IPS DF 6.9 (cell line): Measurements from ENCODE around the gene WBP1L.

Experiments used
- DNase-seq: peaks from one replicate; pipeline ENCODE4 v3.0.0-alpha.2; 2013; ENCODE audit warnings: low read depth, low spot score
- H3K27ac ChIP-seq: one replicate; pipeline ENCODE4 v1.5.1; 2013; ENCODE audit warnings: low read length, control low read depth
- H3K27me3 ChIP-seq: 2 replicates; pipeline ENCODE4 v1.6.1; 2013; ENCODE audit warnings: mild to moderate bottlenecking, low read length; ENCODE audit not compliant: control insufficient read depth, insufficient read depth
- H3K36me3 ChIP-seq: 2 replicates; pipeline ENCODE4 v1.6.1; 2013; ENCODE audit warnings: low read length; ENCODE audit not compliant: control insufficient read depth, insufficient read depth
- H3K4me1 ChIP-seq: 2 replicates; pipeline ENCODE4 v1.6.1; 2013; ENCODE audit warnings: low read length; ENCODE audit not compliant: control insufficient read depth, insufficient read depth
- H3K4me3 ChIP-seq: 2 replicates; pipeline ENCODE4 v1.5.1; 2013; ENCODE audit warnings: mild to moderate bottlenecking, low read length
- H3K9me3 ChIP-seq: 2 replicates; pipeline ENCODE4 v1.6.1; 2013; ENCODE audit warnings: low read length, inconsistent platforms; ENCODE audit not compliant: control insufficient read depth, insufficient read depth
- WGBS: extraction: QIAGEN DNeasy Blood & Tissue Kit; methylation state at CpG from one replicate; pipeline ENCODE4 v1.1.7; 2013; ENCODE audit warnings: mixed read lengths, missing lambda C conversion rate; ENCODE audit not compliant: insufficient read length, insufficient coverage; 5-methylcytosine and 5-hydroxymethylcytosine counted together

WBP1L gene

GRCh38 chr10:102799691-102800471 is 56.1 kb downstream of the WBP1L start:
- no peak overlapping the region for H3K27ac ChIP-seq
- no peak overlapping the region for H3K4me3 ChIP-seq
- peaks cover 12% of the 10 kb centered on the region for H3K4me1 ChIP-seq
- no peaks in the 10 kb centered on the region for H3K36me3 ChIP-seq
- no peaks in the 10 kb centered on the region for H3K27me3 ChIP-seq
- no CpG with 5 or more reads among the region's 8 CpGs for WGBS
- H3K9me3 ChIP-seq, result no peaks in the 10 kb centered on the region
- DNase-seq, result no peak

GRCh38 chr10:102800611-102801335 is 57.0 kb downstream of the WBP1L start:
- no peak overlapping the region for H3K27ac ChIP-seq
- H3K27me3 ChIP-seq, result no peaks in the 10 kb centered on the region
- WGBS, result no CpG with 5 or more reads among the region's 10 CpGs

GRCh38 chr10:102801496-102801895 is 57.7 kb downstream of the WBP1L start:
- H3K4me3 ChIP-seq, result no peak overlapping the region
- peaks cover 12% of the 10 kb centered on the region for H3K4me1 ChIP-seq
- H3K36me3 ChIP-seq, result no peaks in the 10 kb centered on the region
- no peak overlapping the region for H3K27ac ChIP-seq
- WGBS, result no CpG with 5 or more reads among the region's 2 CpGs
- no peaks in the 10 kb centered on the region for H3K9me3 ChIP-seq
- no peaks in the 10 kb centered on the region for H3K27me3 ChIP-seq
- DNase-seq, result no peak

More at GRCh38 chr10:102800611-102801335, 57.0 kb downstream of the WBP1L start:
- Histone ChIP-seq H3K36me3 (no peaks in the 10 kb centered on the region), H3K4me3 (no peak overlapping the region), H3K4me1 (peaks cover 12% of the 10 kb centered on the region), H3K9me3 (no peaks in the 10 kb centered on the region)
- DNase-seq, result no peak

- no peak overlapping the region for H3K27ac ChIP-seq
- no CpG with 5 or more reads among the region's 3 CpGs for WGBS
- DNase-seq, result no peak
- peaks cover 10% of the 10 kb centered on the region; the same call in 1 of the 2 replicates for H3K4me1 ChIP-seq
- H3K27me3 ChIP-seq, result no peaks in the 10 kb centered on the region
- no peak overlapping the region for H3K4me3 ChIP-seq
- H3K36me3 ChIP-seq, result no peaks in the 10 kb centered on the region
- H3K9me3 ChIP-seq, result no peaks in the 10 kb centered on the region
Measured at GRCh38 chr10:102801978-102802377, 58.2 kb downstream of the WBP1L start.

DNA sequence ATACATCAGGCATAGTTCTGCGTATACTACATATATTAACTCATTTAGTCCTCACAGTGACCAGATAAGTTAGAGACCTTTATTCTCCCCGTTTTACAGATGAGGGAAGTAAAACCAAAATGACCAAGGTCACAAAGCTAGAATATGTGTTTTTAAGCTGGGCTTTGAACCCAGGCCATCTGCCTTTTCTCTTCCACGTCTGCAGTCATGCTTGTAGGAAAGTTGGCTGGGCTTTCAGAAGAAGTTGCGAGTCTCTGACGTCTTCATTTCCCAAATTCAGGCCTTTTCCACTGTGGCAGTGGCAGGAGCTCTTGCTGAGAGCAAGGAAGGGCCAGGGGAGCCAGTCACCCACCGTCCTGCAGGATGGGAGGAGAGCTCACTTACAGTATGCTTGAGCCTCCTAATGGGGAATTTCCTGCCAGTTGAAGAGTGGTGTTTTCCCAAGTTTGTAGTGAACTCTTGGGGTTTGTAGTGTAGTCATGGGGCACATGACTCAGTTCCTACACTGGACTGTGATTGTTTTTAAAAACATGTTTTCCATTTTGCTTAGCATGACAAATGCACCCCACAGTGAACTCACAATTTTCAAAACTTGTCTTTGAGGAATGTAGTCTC is 59.3 kb downstream of the WBP1L start:
- Histone ChIP-seq H3K9me3 (no peaks in the 10 kb centered on the region), H3K36me3 (no peaks in the 10 kb centered on the region), H3K27ac (peak overlapping the region; percentile 4), H3K27me3 (no peaks in the 10 kb centered on the region), H3K4me3 (no peak overlapping the region), H3K4me1 (peaks cover 10% of the 10 kb centered on the region; the same call in 1 of the 2 replicates)
- DNase-seq, result peak; percentile 52
- WGBS, result no CpG with 5 or more reads among the region's 6 CpGs

DNA sequence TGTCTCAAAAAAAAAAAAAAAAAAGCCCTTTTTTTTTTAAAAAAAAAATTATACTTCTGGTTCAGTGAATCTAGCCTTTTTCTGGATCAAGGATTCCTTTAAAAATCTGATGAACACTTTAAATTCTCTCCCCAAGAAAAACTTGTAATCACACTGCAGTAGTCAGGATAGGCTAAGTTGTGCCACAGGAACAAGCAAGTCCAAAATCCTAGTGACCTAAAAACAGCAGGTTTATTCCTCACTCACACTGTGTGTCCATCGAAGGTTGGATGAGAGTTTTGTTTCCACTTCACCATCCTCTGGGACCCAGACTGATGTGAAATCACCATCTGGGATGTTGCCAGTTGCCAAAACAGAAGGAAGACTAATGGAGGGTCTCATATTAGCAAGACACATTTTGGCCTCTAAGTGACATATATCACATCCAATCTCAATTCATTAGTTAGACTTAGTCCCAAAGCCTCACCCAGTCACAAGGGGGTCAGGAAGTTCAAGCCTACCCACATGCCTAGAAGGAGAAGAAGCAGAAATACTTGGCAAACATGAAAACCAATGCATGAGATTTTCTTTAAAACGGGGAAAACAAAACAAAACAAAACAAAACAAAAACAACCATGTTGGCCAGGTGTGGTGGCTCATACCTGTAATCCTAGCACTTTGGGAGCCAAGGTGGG is 60.8 kb downstream of the WBP1L start:
- Histone ChIP-seq H3K36me3 (no peaks in the 10 kb centered on the region), H3K4me1 (peaks cover 10% of the 10 kb centered on the region; the same call in 1 of the 2 replicates), H3K27ac (no peak overlapping the region), H3K4me3 (no peak overlapping the region), H3K9me3 (no peaks in the 10 kb centered on the region), H3K27me3 (no peaks in the 10 kb centered on the region)
- no peak for DNase-seq
- WGBS, result no CpG with 5 or more reads among the region's 2 CpGs

DNA sequence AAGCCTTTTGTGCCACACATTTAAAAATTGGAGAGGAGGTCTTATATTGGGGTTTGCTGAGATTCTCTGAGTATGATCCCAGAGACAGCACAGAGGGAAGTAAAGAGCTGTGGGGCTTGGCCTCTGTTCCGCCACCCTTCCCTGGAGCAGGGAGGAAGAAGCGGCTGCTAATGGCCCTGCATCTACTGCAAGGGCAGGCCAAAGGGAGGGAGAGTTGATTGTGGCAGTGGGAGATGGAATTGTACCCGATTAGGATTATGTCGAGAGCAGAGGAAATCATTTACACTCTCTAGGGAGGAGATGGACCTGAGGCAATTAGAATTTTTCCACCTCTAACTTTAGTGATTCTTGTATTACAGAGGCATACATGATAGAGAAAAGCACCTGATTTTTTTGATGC is 64.6 kb downstream of the WBP1L start:
- WGBS, result no CpG with 5 or more reads among the region's 4 CpGs
- H3K4me1 ChIP-seq, result no peaks in the 10 kb centered on the region
- no peak overlapping the region for H3K4me3 ChIP-seq
- H3K27me3 ChIP-seq, result no peaks in the 10 kb centered on the region
- H3K36me3 ChIP-seq, result no peaks in the 10 kb centered on the region
- H3K27ac ChIP-seq, result no peak overlapping the region
- DNase-seq, result no peak
- H3K9me3 ChIP-seq, result no peaks in the 10 kb centered on the region

DNA sequence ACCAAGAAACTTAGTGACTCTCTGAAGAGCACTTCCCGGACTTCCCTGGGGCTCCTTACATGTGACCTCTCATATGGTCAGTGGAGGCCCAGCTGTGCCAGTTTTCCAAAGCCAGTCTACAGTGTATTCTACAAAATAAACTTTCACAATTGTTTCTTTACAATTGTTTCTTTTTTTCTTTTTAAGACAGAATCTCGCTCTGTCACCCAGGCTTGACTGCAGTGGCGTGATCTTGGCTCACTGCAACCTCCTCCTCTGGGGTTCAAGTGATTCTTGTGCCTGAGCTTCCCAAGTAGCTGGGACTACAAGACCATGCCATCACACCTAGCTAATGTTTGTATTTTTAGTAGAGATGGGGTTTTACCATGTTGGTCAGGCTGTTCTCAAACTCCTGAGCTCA is 67.6 kb downstream of the WBP1L start:
- H3K9me3 ChIP-seq, result no peaks in the 10 kb centered on the region
- WGBS, result no CpG with 5 or more reads among the region's 3 CpGs
- H3K27me3 ChIP-seq, result no peaks in the 10 kb centered on the region
- H3K4me3 ChIP-seq, result no peak overlapping the region
- H3K27ac ChIP-seq, result no peak overlapping the region
- no peak for DNase-seq
- H3K4me1 ChIP-seq, result 0 out of 2 replicates have a peak, but pooled peaks cover 1% of the 10 kb centered on the region
- H3K36me3 ChIP-seq, result no peaks in the 10 kb centered on the region

DNA sequence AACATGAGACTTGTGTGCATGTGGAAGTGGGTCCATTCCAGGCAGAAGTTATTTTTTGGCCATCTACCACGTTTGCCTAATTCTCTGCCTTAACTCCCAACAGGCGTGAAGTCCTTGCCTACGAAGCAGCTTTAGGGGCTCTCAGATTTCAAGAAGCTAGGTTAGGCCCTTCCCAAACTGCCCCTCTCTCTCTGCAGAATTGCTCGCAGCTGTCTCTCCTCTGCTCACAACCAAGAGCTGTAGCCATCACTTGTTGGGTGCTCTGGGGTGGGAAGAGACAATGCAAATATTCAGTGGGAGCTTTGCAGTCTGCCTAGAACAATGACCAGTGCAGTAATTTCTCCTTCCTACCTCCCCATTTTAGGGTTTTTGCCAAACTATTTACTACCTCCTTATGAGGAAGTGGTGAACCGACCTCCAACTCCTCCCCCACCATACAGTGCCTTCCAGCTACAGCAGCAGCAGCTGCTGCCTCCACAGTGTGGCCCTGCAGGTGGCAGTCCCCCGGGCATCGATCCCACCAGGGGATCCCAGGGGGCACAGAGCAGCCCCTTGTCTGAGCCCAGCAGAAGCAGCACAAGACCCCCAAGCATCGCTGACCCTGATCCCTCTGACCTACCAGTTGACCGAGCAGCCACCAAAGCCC is 68.6 kb downstream of the WBP1L start:
- no peak overlapping the region for H3K27ac ChIP-seq
- H3K4me3 ChIP-seq, result no peak overlapping the region
- H3K4me1 ChIP-seq, result 0 out of 2 replicates have a peak, but pooled peaks cover 1% of the 10 kb centered on the region
- no peaks in the 10 kb centered on the region for H3K27me3 ChIP-seq
- DNase-seq, result no peak
- H3K9me3 ChIP-seq, result no peaks in the 10 kb centered on the region
- H3K36me3 ChIP-seq, result no peaks in the 10 kb centered on the region
- no CpG with 5 or more reads among the region's 9 CpGs for WGBS
